Endothelial cell (in vitro differentiated cells): ENCODE results near the gene MAP3K6. TPM values are rescaled to one million over a fixed set of nuclear protein-coding genes. Genes with fewer than 3 reads are reported as not detected.
A peak's percentile ranks its signal among the peaks of the same experiment; 100 is the strongest.

ENCODE experiments used
- DNase-seq: peaks from one replicate; pipeline ENCODE4 v3.0.0; 2021; ENCODE audit warnings: low spot score
- H3K27ac Mint-ChIP-seq: one replicate; pipeline ENCODE4 v1.8.0; 2021; ENCODE audit warnings: mixed read lengths, inconsistent platforms; ENCODE audit not compliant: unreplicated experiment
- H3K27me3 Mint-ChIP-seq: one replicate; pipeline ENCODE4 v1.8.0; 2021; ENCODE audit warnings: mild to moderate bottlenecking, moderate library complexity, mixed read lengths, inconsistent platforms; ENCODE audit not compliant: unreplicated experiment
- H3K36me3 Mint-ChIP-seq: one replicate; pipeline ENCODE4 v1.8.0; 2021; ENCODE audit warnings: mild to moderate bottlenecking, low read depth, mixed read lengths, inconsistent platforms; ENCODE audit not compliant: unreplicated experiment
- H3K4me1 Mint-ChIP-seq: one replicate; pipeline ENCODE4 v1.8.0; 2021; ENCODE audit warnings: mild to moderate bottlenecking, mixed read lengths, inconsistent platforms; ENCODE audit not compliant: unreplicated experiment
- H3K4me3 Mint-ChIP-seq: one replicate; pipeline ENCODE4 v1.8.0; 2021; ENCODE audit warnings: mild to moderate bottlenecking, mixed read lengths, inconsistent platforms; ENCODE audit not compliant: unreplicated experiment
- H3K9me3 Mint-ChIP-seq: one replicate; pipeline ENCODE4 v1.8.0; 2021; ENCODE audit warnings: mixed read lengths, inconsistent platforms; ENCODE audit not compliant: unreplicated experiment
- total RNA-seq: library from RNA; stranded (reverse); fragmentation: NEBNext Ultra II Directional; extraction: Animal tissue kit (Norgen Biotek cat#: 25700); gene quantifications from one replicate; pipeline ENCODE4 v1.2.1, GENCODE V29; 2021; ENCODE audit not compliant: unreplicated experiment
- TF ChIP-seq, protein P1 (sequence below): fragments of 200-600 bp; sonication (generic); IDR thresholded peaks from one replicate; pipeline ENCODE4 v1.5.0; 2021; ENCODE audit warnings: antibody characterized with exemption; ENCODE audit not compliant: unreplicated experiment

Gene MAP3K6
- total RNA-seq, 1 donor from 2014 or later = 35.7 TPM

DNA sequence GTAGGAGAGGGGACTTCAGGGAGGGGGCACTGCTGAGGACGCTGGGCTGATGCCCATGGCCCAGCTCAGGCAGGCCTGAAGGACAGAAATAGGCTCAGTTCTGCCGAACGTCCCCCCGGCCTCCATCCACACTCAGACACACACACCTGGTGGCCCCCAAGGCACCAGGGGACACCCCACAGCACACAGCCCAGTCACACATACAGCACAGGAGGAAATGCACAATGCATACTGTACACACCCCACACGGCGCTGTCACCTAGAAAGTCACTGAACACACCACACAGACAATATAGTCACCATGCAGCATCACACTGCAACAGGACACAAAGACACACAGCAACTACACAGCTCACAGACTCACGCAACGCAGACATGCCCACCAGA is 24.4 kb downstream of the MAP3K6 start:
- Mint-ChIP-seq H3K4me3 (no peak overlapping the region), H3K27me3 (peaks cover 19% of the 10 kb centered on the region), H3K9me3 (no peaks in the 10 kb centered on the region), H3K4me1 (peaks cover 32% of the 10 kb centered on the region), H3K36me3 (no peaks in the 10 kb centered on the region), H3K27ac (no peak overlapping the region)
- TF ChIP-seq, protein P1, sequence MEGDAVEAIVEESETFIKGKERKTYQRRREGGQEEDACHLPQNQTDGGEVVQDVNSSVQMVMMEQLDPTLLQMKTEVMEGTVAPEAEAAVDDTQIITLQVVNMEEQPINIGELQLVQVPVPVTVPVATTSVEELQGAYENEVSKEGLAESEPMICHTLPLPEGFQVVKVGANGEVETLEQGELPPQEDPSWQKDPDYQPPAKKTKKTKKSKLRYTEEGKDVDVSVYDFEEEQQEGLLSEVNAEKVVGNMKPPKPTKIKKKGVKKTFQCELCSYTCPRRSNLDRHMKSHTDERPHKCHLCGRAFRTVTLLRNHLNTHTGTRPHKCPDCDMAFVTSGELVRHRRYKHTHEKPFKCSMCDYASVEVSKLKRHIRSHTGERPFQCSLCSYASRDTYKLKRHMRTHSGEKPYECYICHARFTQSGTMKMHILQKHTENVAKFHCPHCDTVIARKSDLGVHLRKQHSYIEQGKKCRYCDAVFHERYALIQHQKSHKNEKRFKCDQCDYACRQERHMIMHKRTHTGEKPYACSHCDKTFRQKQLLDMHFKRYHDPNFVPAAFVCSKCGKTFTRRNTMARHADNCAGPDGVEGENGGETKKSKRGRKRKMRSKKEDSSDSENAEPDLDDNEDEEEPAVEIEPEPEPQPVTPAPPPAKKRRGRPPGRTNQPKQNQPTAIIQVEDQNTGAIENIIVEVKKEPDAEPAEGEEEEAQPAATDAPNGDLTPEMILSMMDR = no peak
- DNase-seq = no peak

DNA sequence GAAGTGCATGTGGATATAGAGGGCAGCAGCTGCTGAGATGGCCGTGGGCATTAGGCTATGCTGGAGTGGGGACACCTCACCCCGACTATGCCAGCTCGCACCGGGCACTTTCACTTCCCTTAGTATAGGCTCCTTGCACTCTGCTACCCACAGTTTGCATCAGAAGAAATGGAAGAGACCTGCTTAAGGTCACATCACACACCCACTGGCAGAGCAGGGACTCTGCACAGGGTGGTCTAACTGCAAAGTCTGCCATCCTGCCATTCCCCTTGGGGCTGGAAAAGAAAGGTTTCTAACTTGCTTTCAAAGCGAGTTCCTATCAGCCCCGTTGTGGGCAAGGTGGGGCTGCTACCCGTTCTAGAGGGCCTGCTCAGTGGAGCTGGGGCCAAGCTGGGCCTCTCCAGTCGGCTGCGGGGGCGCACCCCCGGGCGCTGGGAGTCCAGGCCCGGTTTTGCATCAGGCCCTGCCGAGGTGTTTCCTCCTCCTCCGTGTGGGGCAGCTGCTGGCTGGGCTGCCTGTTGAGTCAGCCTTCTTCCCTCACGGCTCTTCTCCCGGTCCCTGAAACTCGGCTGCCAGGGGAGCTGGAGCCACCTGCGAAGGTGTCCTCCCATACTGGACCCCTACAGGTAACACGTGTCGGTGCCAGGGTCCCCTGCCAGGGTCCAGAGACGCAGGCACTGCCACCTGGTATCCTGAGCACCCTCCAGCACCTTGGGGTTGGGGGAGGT is 25.1 kb downstream of the MAP3K6 start, which contains the start of gene SYTL1:
SYTL1 (plus strand) TSS at position 498 of the 728 bp plus-strand sequence. CDS start 3,313 bp downstream, outside the sequence.
- peaks cover 2% of the 10 kb centered on the region for H3K36me3 Mint-ChIP-seq
- H3K9me3 Mint-ChIP-seq = no peaks in the 10 kb centered on the region
- H3K4me3 Mint-ChIP-seq = no peak within 1 kb of the TSS
- TF ChIP-seq, protein P1 = no peak
- peak within 1 kb of the TSS; percentile 48 for H3K27ac Mint-ChIP-seq
- peaks cover 19% of the 10 kb centered on the region for H3K27me3 Mint-ChIP-seq
- peak; percentile 48 for DNase-seq
- H3K4me1 Mint-ChIP-seq = peaks cover 32% of the 10 kb centered on the region

DNA sequence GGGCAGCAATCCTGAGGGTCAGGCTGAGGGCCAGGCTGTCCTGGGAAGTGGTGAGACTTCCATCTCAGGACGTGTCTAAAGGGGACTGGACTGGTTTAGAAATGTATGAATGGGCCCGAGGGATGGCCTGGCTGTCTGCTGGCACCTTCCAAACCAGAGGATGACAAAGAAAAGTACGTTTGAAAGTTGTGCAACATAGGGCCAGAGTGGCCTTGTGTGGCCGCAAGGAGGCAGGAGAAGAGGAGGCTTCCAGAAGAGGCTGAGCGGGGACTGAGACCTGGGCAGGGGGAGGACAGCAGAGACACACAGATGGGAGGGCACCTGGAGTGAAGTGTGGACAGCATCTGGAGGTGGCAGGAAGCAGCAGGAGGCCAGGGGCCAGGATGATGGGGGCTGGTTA is 27.5 kb downstream of the MAP3K6 start:
- Mint-ChIP-seq H3K27me3 (peaks cover 13% of the 10 kb centered on the region), H3K4me1 (peaks cover 32% of the 10 kb centered on the region), H3K4me3 (peak overlapping the region; percentile 0), H3K36me3 (peaks cover 13% of the 10 kb centered on the region), H3K9me3 (no peaks in the 10 kb centered on the region), H3K27ac (no peak overlapping the region)
- no peak for DNase-seq
- TF ChIP-seq, protein P1 = no peak

DNA sequence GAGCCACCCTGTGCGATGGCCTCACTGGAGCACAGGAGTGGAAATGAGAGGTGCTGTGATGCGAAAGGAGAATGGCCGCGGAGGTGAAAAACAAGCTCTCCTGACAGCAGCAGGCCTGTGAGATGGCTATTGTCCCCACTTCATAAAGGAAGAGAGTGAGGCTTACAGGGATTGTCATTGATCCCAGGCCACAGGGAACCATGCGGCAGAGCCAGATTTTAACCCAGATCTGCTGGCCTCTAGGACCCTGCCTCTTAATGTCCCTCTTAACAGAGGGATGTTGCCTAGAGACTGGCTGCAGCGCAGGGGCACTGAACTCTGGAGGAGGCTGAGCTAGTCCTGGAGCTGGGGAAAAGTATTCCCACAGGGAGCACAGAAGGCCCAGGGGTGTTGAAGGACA is 28.0 kb downstream of the MAP3K6 start:
- DNase-seq = no peak
- peaks cover 17% of the 10 kb centered on the region for H3K36me3 Mint-ChIP-seq
- H3K4me3 Mint-ChIP-seq = no peak overlapping the region
- peaks cover 15% of the 10 kb centered on the region for H3K27me3 Mint-ChIP-seq
- no peak overlapping the region for H3K27ac Mint-ChIP-seq
- H3K4me1 Mint-ChIP-seq = peaks cover 32% of the 10 kb centered on the region
- H3K9me3 Mint-ChIP-seq = no peaks in the 10 kb centered on the region
- TF ChIP-seq, protein P1 = no peak

DNA sequence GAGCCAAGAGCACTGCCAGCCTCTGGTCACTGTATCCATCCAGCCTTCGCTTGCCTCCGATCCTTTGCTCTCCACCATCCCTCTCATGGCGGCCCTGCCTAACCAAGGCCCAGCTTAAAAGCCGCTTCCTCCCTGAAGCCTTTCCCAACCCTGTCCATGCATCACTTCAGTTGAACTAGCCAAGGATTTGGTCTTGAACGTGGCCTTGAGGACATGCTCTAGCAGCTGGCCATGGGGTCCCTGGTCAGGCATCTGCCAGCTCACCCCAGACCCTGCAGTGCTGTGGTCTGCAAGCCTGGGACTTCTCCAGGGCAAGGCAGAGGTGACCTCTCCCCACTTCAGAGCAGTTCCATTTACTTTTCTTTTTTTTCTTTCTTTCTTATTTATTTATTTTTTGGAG is 30.0 kb downstream of the MAP3K6 start:
- no peak for DNase-seq
- TF ChIP-seq, protein P1 = no peak
- H3K4me3 Mint-ChIP-seq = no peak overlapping the region
- no peak overlapping the region for H3K27ac Mint-ChIP-seq
- H3K9me3 Mint-ChIP-seq = no peaks in the 10 kb centered on the region
- H3K27me3 Mint-ChIP-seq = peaks cover 14% of the 10 kb centered on the region
- peaks cover 24% of the 10 kb centered on the region for H3K4me1 Mint-ChIP-seq
- peaks cover 25% of the 10 kb centered on the region for H3K36me3 Mint-ChIP-seq
